H9 (cell line): ENCODE measurements around the gene ANKRD44. TPM values are rescaled to one million over a fixed set of nuclear protein-coding genes. Genes with fewer than 3 reads are reported as not detected.

Source experiments
- DNase-seq: peaks from one replicate; pipeline ENCODE4 v3.0.0-alpha.2; 2017
- H2AFZ ChIP-seq: one replicate; pipeline ENCODE4 v1.6.1; 2013; ENCODE audit warnings: mild to moderate bottlenecking, low read length, control low read depth, moderate library complexity
- H2AK5ac ChIP-seq: 2 replicates; pipeline ENCODE4 v1.6.1; 2013; ENCODE audit warnings: low read length, control low read depth, mixed read lengths; ENCODE audit not compliant: insufficient read length
- H2BK120ac ChIP-seq: one replicate; pipeline ENCODE4 v1.6.1; 2013; ENCODE audit warnings: low read depth, mild to moderate bottlenecking, low read length, control low read depth, inconsistent platforms; ENCODE audit not compliant: poor library complexity, severe bottlenecking
- H2BK12ac ChIP-seq: 2 replicates; pipeline ENCODE4 v1.6.1; 2013; ENCODE audit warnings: low read length, control low read depth, mixed read lengths, low read depth; ENCODE audit not compliant: insufficient read length
- H2BK15ac ChIP-seq: 2 replicates; pipeline ENCODE4 v1.6.1; 2013; ENCODE audit warnings: low read depth, low read length, control low read depth
- H2BK20ac ChIP-seq: one replicate; pipeline ENCODE4 v1.6.1; 2013; ENCODE audit warnings: low read depth, mild to moderate bottlenecking, low read length, control low read depth, inconsistent platforms; ENCODE audit not compliant: poor library complexity, severe bottlenecking
- H2BK5ac ChIP-seq: 2 replicates; pipeline ENCODE4 v1.6.1; 2013; ENCODE audit warnings: low read length, control low read depth, mixed read lengths; ENCODE audit not compliant: insufficient read length
- H3K14ac ChIP-seq: 2 replicates; pipeline ENCODE4 v1.6.1; 2013; ENCODE audit warnings: low read length, control low read depth; ENCODE audit not compliant: insufficient read depth
- H3K18ac ChIP-seq: 2 replicates; pipeline ENCODE4 v1.6.1; 2013; ENCODE audit warnings: low read depth, mild to moderate bottlenecking, mixed read lengths, low read length, control low read depth; ENCODE audit not compliant: insufficient read length
- H3K23ac ChIP-seq: 2 replicates; pipeline ENCODE4 v1.6.1; 2013; ENCODE audit warnings: low read length, control low read depth, mixed read lengths, low read depth; ENCODE audit not compliant: insufficient read length
- H3K23me2 ChIP-seq: 2 replicates; pipeline ENCODE4 v1.6.1; 2013; ENCODE audit warnings: low read depth, mild to moderate bottlenecking, mixed read lengths, low read length, control low read depth; ENCODE audit not compliant: insufficient read length, poor library complexity, severe bottlenecking
- H3K27ac ChIP-seq: 2 replicates; pipeline ENCODE4 v1.5.1; 2013; ENCODE audit warnings: low read length, control low read depth, mixed read lengths, low read depth; ENCODE audit not compliant: insufficient read length
- H3K27me3 ChIP-seq: 2 replicates; pipeline ENCODE4 v1.6.1; 2013; ENCODE audit warnings: low read length, control low read depth, inconsistent platforms; ENCODE audit not compliant: insufficient read depth
- H3K4ac ChIP-seq: 2 replicates; pipeline ENCODE4 v1.6.1; 2013; ENCODE audit warnings: low read depth, mild to moderate bottlenecking, control low read depth, inconsistent platforms, low read length, moderate library complexity
- H3K4me1 ChIP-seq: 2 replicates; pipeline ENCODE4 v1.6.1; 2013; ENCODE audit warnings: low read length, control low read depth, inconsistent platforms; ENCODE audit not compliant: insufficient read depth
- H3K4me2 ChIP-seq: 2 replicates; pipeline ENCODE4 v1.6.1; 2013; ENCODE audit warnings: low read length, control low read depth, mixed read lengths; ENCODE audit not compliant: insufficient read length, insufficient read depth
- H3K56ac ChIP-seq: 2 replicates; pipeline ENCODE4 v1.6.1; 2013; ENCODE audit warnings: low read depth, mild to moderate bottlenecking, mixed read lengths, low read length, control low read depth; ENCODE audit not compliant: insufficient read length
- H3K79me1 ChIP-seq: 2 replicates; pipeline ENCODE4 v1.6.1; 2013; ENCODE audit warnings: low read depth, mild to moderate bottlenecking, moderate library complexity, low read length, control low read depth, inconsistent platforms; ENCODE audit not compliant: insufficient read depth, poor library complexity, severe bottlenecking
- H3K79me2 ChIP-seq: 2 replicates; pipeline ENCODE4 v1.6.1; 2013; ENCODE audit warnings: low read length, control low read depth, inconsistent platforms; ENCODE audit not compliant: insufficient read depth
- H3K9ac ChIP-seq: 2 replicates; pipeline ENCODE4 v1.6.1; 2013; ENCODE audit warnings: low read length, control low read depth, mixed read lengths; ENCODE audit not compliant: insufficient read length; ENCODE audit errors: extremely low read depth
- H3K9me3 ChIP-seq: one replicate; pipeline ENCODE4 v1.6.1; 2013; ENCODE audit warnings: low read depth, low read length, inconsistent platforms; ENCODE audit not compliant: control insufficient read depth
- H3T11ph ChIP-seq: one replicate; pipeline ENCODE4 v1.6.1; 2013; ENCODE audit warnings: mild to moderate bottlenecking, low read length, control low read depth, inconsistent platforms
- H4K20me1 ChIP-seq: one replicate; pipeline ENCODE4 v1.6.1; 2013; ENCODE audit not compliant: control insufficient read depth, insufficient read length, insufficient read depth
- H4K5ac ChIP-seq: 2 replicates; pipeline ENCODE4 v1.6.1; 2013; ENCODE audit warnings: low read depth, mild to moderate bottlenecking, mixed read lengths, low read length, control low read depth; ENCODE audit not compliant: insufficient read length
- H4K8ac ChIP-seq: replicated peaks from 2 replicates; pipeline ENCODE4 v1.6.1; 2013; ENCODE audit warnings: low read length, control low read depth, mixed read lengths, low read depth; ENCODE audit not compliant: insufficient read length
- H4K91ac ChIP-seq: 2 replicates; pipeline ENCODE4 v1.6.1; 2013; ENCODE audit warnings: low read depth, mild to moderate bottlenecking, moderate library complexity, mixed read lengths, low read length, control low read depth; ENCODE audit not compliant: insufficient read length
- H3K27ac Mint-ChIP-seq, 3 experiments: 2 replicates in 2 of 3; 3 replicates in 1 of 3; pipeline ENCODE4 v1.8.0; 2020 to 2021; ENCODE audit warnings: mixed read lengths in 3 of 3, mild to moderate bottlenecking in 1 of 3, moderate library complexity in 1 of 3
- H3K27me3 Mint-ChIP-seq: 2 replicates; pipeline ENCODE4 v1.8.0; 2021; ENCODE audit warnings: low read depth, mild to moderate bottlenecking, moderate library complexity, mixed read lengths
- H3K36me3 Mint-ChIP-seq, 3 experiments: 2 replicates in 2 of 3; 3 replicates in 1 of 3; pipeline ENCODE4 v1.8.0; 2020 to 2021; ENCODE audit warnings: low read depth in 3 of 3, mixed read lengths in 3 of 3; ENCODE audit not compliant: insufficient read depth in 1 of 3
- H3K4me1 Mint-ChIP-seq, 2 experiments: 2 replicates each; pipeline ENCODE4 v1.8.0; 2020; ENCODE audit warnings: mixed read lengths in 2 of 2
- H3K4me3 Mint-ChIP-seq, 2 experiments: 2 replicates in 1 of 2; 3 replicates in 1 of 2; pipeline ENCODE4 v1.8.0; 2020 to 2021; ENCODE audit warnings: mild to moderate bottlenecking in 2 of 2, mixed read lengths in 2 of 2, moderate library complexity in 1 of 2
- H3K9me3 Mint-ChIP-seq, 2 experiments: 2 replicates in 1 of 2; 3 replicates in 1 of 2; pipeline ENCODE4 v1.8.0; 2020; ENCODE audit warnings: mild to moderate bottlenecking in 2 of 2, mixed read lengths in 2 of 2, moderate library complexity in 1 of 2
- CTCF ChIP-seq: fragments of 200-600 bp; sonication (generic); conservative IDR thresholded peaks from 3 replicates; pipeline ENCODE4 v1.8.0; 2021; ENCODE audit warnings: antibody characterized with exemption, mild to moderate bottlenecking
- total RNA-seq: library from RNA; stranded (reverse); gene quantifications from 2 replicates; pipeline ENCODE4 v1.2.1, GENCODE V29; 2021

Gene ANKRD44
- total RNA-seq, 1 experiment from 2014 or later = 1.9 TPM

GRCh38 chr2:197233473-197233872 is 77.1 kb downstream of the ANKRD44 start:
- Mint-ChIP-seq H3K36me3 (no peaks in the 10 kb centered on the region), H3K27me3 (no peaks in the 10 kb centered on the region; the same call in 1 of the 2 replicates), H3K4me1 (peaks cover 8% of the 10 kb centered on the region in 2 experiments), H3K4me3 (no peak overlapping the region), H3K9me3 (no peaks in the 10 kb centered on the region), H3K27ac (no peak overlapping the region)
- Histone ChIP-seq H3K23me2 (no peaks in the 10 kb centered on the region), H4K20me1 (no peaks in the 10 kb centered on the region), H3K79me2 (no peaks in the 10 kb centered on the region), H3K4me1 (no peaks in the 10 kb centered on the region), H2AK5ac (no peak overlapping the region), H2AFZ (no peak overlapping the region), H3K23ac (no peak overlapping the region), H2BK15ac (no peak overlapping the region), H3K4me2 (no peak overlapping the region), H3K27me3 (no peaks in the 10 kb centered on the region), H3K9ac (no peak overlapping the region), H2BK20ac (no peak overlapping the region), H3K18ac (no peak overlapping the region), H3K14ac (no peak overlapping the region), H2BK12ac (no peak overlapping the region), H4K5ac (no peak overlapping the region), H2BK5ac (no peak overlapping the region), H4K8ac (no peak overlapping the region), H4K91ac (no peak overlapping the region), H3K56ac (no peak overlapping the region), H3K79me1 (no peaks in the 10 kb centered on the region), H2BK120ac (no peak overlapping the region), H3T11ph (no peak overlapping the region), H3K27ac (no peak overlapping the region), H3K4ac (no peak overlapping the region), H3K9me3 (no peaks in the 10 kb centered on the region)
- no peak for TF ChIP-seq CTCF
- no peak for DNase-seq
